Measurements from ENCODE around the gene PAXIP1.
A peak's percentile ranks its signal among the peaks of the same experiment; 100 is the strongest.

The PAXIP1 gene

DNA sequence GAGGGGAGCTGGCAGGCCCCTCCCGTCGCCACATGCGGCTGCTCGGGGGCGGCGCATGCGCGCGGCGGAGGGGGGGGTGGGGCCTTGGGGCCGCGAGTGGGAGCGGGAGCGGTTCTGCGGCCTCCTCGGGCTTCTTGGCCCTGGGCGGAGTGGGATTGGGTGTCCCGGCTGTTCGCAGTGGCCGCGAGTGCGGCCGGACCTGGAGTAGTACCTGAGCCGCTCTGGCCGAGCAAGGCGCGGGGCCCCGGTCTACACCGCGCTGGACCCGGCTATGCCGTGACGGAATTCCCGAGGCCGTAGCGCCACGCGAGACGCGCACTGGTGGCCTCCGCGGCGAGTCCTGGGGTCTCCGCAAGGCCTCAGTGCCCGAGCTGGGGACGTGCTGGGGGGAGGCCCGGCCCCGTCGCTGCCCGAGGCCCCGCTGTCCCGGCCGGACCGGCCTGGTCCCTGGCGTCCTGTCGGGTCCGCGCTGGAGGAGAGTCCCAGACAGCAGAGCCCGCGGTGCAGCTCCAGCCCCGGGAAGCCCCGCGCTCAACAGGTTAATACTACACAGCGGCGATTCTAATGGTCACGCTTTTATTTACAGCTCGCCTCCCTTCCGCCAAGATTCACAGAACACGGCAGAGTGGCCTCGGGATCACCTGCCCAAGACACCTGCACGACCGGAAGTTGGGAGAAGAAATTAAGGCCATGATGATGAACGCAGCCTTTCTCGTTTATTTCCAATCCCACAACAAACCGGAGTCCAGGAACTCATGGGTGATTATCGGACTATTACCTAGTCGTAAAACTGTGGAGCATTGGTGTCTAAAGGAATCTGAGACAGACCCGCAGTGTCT lies 671 bp upstream of the PAXIP1 start:
- Histone ChIP-seq H3K4me2 (ENCODE audit: low read length) (peak overlapping the region; percentile 63), H3K9me2 (replicated peaks; ENCODE audit: control insufficient read depth, low read length) (no peaks in the 10 kb centered on the region), H3K4me3 (ENCODE audit: low read length) (peak overlapping the region; percentile 75), H3F3A (ENCODE audit: control insufficient read depth, insufficient read depth) (peaks cover 31% of the 10 kb centered on the region), H3K4me1 (ENCODE audit: control insufficient read depth, low read length) (peaks cover 33% of the 10 kb centered on the region), H3K9me3 (ENCODE audit: control insufficient read depth, insufficient read depth, low read length) (no peaks in the 10 kb centered on the region), H3K27ac (ENCODE audit: low read depth, low read length) (peak overlapping the region; percentile 75), H3K27me3 (ENCODE audit: control insufficient read depth, low read length) (no peaks in the 10 kb centered on the region), H3K36me3 (ENCODE audit: control insufficient read depth, low read length) (peaks cover 78% of the 10 kb centered on the region), H3K79me2 (ENCODE audit: control insufficient read depth, low read length) (peaks cover 69% of the 10 kb centered on the region), H4K20me1 (ENCODE audit: control insufficient read depth, insufficient read depth, low read depth, low read length) (peaks cover 29% of the 10 kb centered on the region)
- no peak for TF ChIP-seq EZH2phosphoT487 (IDR thresholded peaks at IDR 0.05; ENCODE audit: borderline replicate concordance, low read length)
- TF ChIP-seq, protein P1, sequence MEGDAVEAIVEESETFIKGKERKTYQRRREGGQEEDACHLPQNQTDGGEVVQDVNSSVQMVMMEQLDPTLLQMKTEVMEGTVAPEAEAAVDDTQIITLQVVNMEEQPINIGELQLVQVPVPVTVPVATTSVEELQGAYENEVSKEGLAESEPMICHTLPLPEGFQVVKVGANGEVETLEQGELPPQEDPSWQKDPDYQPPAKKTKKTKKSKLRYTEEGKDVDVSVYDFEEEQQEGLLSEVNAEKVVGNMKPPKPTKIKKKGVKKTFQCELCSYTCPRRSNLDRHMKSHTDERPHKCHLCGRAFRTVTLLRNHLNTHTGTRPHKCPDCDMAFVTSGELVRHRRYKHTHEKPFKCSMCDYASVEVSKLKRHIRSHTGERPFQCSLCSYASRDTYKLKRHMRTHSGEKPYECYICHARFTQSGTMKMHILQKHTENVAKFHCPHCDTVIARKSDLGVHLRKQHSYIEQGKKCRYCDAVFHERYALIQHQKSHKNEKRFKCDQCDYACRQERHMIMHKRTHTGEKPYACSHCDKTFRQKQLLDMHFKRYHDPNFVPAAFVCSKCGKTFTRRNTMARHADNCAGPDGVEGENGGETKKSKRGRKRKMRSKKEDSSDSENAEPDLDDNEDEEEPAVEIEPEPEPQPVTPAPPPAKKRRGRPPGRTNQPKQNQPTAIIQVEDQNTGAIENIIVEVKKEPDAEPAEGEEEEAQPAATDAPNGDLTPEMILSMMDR (IDR thresholded peaks at IDR 0.05; ENCODE audit: low read depth, low read length, poor library complexity, severe bottlenecking) = no peak

DNA sequence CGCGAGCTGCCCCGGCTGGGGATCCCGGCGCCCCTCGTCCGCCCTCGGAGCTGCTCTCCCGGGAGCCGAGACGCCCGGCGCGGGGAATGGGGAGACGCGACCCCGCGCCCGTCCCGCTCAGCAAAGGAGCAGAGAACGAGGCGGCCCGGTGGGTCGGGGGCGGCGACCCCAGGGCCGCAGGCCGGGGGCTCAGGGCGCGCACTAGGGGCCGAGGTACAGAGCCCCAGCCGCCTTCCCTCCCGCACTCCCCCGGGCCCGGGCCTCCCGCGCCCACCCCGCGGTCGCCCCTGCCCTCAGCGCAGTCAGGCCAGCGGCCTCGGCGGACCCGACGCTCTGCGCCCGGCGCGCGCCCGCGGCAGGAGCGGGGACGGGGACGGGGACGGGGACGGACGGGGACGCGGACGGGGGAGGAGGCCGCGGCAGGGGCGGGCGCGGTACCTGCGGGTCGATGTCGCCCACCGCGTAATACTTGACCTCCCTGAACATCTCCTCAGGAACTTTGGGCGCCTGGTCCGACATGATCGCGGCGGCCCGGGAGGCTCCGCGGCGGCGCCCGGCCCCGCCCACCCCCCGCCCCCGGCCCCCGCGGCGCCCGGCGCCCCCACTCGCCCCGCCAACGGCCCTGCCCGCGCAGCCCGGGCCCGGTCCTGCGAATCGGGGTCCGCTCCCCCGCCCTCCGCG lies 373 bp downstream of the PAXIP1 start:
- peak overlapping the region; percentile 76 for H3K4me2 ChIP-seq (ENCODE audit: low read length)
- H3K36me3 ChIP-seq (ENCODE audit: control insufficient read depth, low read length) = peaks cover 79% of the 10 kb centered on the region
- TF ChIP-seq EZH2phosphoT487 (IDR thresholded peaks at IDR 0.05; ENCODE audit: borderline replicate concordance, low read length) = no peak
- TF ChIP-seq, protein P1 (IDR thresholded peaks at IDR 0.05; ENCODE audit: low read depth, low read length, poor library complexity, severe bottlenecking) = no peak
- peaks cover 33% of the 10 kb centered on the region for H3K4me1 ChIP-seq (ENCODE audit: control insufficient read depth, low read length)
- peak overlapping the region; percentile 27 for H3K27ac ChIP-seq (ENCODE audit: low read depth, low read length)
- H3K9me3 ChIP-seq (ENCODE audit: control insufficient read depth, insufficient read depth, low read length) = no peaks in the 10 kb centered on the region
- peaks cover 25% of the 10 kb centered on the region for H3F3A ChIP-seq (ENCODE audit: control insufficient read depth, insufficient read depth)
- H3K9me2 ChIP-seq (replicated peaks; ENCODE audit: control insufficient read depth, low read length) = no peaks in the 10 kb centered on the region
- H3K4me3 ChIP-seq (ENCODE audit: low read length) = peak overlapping the region; percentile 74
- H4K20me1 ChIP-seq (ENCODE audit: control insufficient read depth, insufficient read depth, low read depth, low read length) = peaks cover 29% of the 10 kb centered on the region
- no peaks in the 10 kb centered on the region for H3K27me3 ChIP-seq (ENCODE audit: control insufficient read depth, low read length)
- H3K79me2 ChIP-seq (ENCODE audit: control insufficient read depth, low read length) = peaks cover 77% of the 10 kb centered on the region

DNA sequence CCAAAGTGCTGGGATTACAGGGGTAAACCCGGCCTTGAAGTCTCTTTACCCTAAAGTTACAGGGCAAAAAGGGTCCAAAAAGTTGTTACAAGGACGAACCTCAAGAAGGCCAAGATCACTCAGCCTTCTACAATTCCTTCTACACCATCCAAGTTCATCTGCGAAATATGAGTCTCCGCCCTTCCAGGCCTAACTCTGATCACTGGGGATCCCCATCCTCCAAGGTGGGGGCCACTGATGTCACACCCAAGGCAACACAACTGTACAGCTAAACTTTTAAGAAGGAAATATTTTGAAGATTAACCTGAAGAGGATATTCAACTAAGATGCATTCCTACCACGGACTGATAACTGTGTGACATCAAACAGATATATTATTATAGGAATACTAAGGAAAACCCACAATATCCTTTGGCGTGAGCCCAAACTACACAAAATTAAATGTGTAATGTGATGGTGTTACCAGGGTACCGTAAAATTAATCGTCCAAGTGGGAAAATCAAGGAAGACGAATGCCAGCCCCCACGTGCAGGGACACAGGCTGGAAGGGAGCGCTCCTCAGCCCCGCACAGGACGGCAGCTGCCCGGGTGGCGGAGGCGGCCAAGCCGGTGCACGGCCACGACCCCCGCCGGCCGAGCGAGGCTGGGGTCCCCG lies 1.0 kb downstream of the PAXIP1 start:
- peaks cover 84% of the 10 kb centered on the region for H3K79me2 ChIP-seq (ENCODE audit: control insufficient read depth, low read length)
- peaks cover 29% of the 10 kb centered on the region for H4K20me1 ChIP-seq (ENCODE audit: control insufficient read depth, insufficient read depth, low read depth, low read length)
- H3K4me3 ChIP-seq (ENCODE audit: low read length) = peak overlapping the region; percentile 74
- H3K9me3 ChIP-seq (ENCODE audit: control insufficient read depth, insufficient read depth, low read length) = no peaks in the 10 kb centered on the region
- H3F3A ChIP-seq (ENCODE audit: control insufficient read depth, insufficient read depth) = peaks cover 19% of the 10 kb centered on the region
- TF ChIP-seq, protein P1 (IDR thresholded peaks at IDR 0.05; ENCODE audit: low read depth, low read length, poor library complexity, severe bottlenecking) = no peak
- no peak for TF ChIP-seq EZH2phosphoT487 (IDR thresholded peaks at IDR 0.05; ENCODE audit: borderline replicate concordance, low read length)
- peaks cover 82% of the 10 kb centered on the region for H3K36me3 ChIP-seq (ENCODE audit: control insufficient read depth, low read length)
- peaks cover 33% of the 10 kb centered on the region for H3K4me1 ChIP-seq (ENCODE audit: control insufficient read depth, low read length)
- H3K27me3 ChIP-seq (ENCODE audit: control insufficient read depth, low read length) = no peaks in the 10 kb centered on the region
- H3K27ac ChIP-seq (ENCODE audit: low read depth, low read length) = peak overlapping the region; percentile 27
- no peaks in the 10 kb centered on the region for H3K9me2 ChIP-seq (replicated peaks; ENCODE audit: control insufficient read depth, low read length)
- H3K4me2 ChIP-seq (ENCODE audit: low read length) = peak overlapping the region; percentile 76
